HepG2 (cell line): ENCODE measurements around the gene TMEM81. TPM values are rescaled to one million over a fixed set of nuclear protein-coding genes. Genes with fewer than 3 reads are reported as not detected.

Experiments
- HNF1A ChIP-seq, 2 experiments: sonication (generic) in 1 of 2; formaldehyde crosslinking in 1 of 2; IDR thresholded peaks; 2 replicates each; pipeline versions ENCODE4 v1.4.0 to v1.6.1; 2016 to 2020; ENCODE audit warnings: borderline replicate concordance in 1 of 2, low read depth in 1 of 2, mild to moderate bottlenecking in 1 of 2, missing genetic modification reagents in 1 of 2
- HNRNPL ChIP-seq: fragments of 200-400 bp; formaldehyde crosslinking; IDR thresholded peaks from 2 replicates; pipeline ENCODE4 v1.6.1; 2017; ENCODE audit warnings: mild to moderate bottlenecking, low read depth, low read length
- SRF ChIP-seq: IDR thresholded peaks from 2 replicates; pipeline ENCODE4 v1.6.1; 2011; ENCODE audit warnings: mild to moderate bottlenecking, low read depth, low read length, moderate library complexity
- ZBTB20 ChIP-seq: sonication (generic); formaldehyde crosslinking; IDR thresholded peaks from 2 replicates; pipeline ENCODE4 v1.8.1; 2023; ENCODE audit warnings: missing genetic modification reagents, low read depth, mild to moderate bottlenecking, borderline replicate concordance
- ZNF274 ChIP-seq: sonication (generic); formaldehyde crosslinking; IDR thresholded peaks from 2 replicates; pipeline ENCODE4 v1.5.1; 2020; ENCODE audit warnings: mild to moderate bottlenecking, missing genetic modification reagents
- ZNF609 ChIP-seq: sonication (generic); formaldehyde crosslinking; IDR thresholded peaks from 2 replicates; pipeline ENCODE4 v1.4.0; 2020; ENCODE audit warnings: mild to moderate bottlenecking, missing genetic modification reagents, borderline replicate concordance
- ZNF678 ChIP-seq: sonication (generic); formaldehyde crosslinking; IDR thresholded peaks from 2 replicates; pipeline ENCODE4 v1.4.0; 2020; ENCODE audit warnings: mild to moderate bottlenecking, missing genetic modification reagents
- ZNF768 ChIP-seq: sonication (generic); formaldehyde crosslinking; IDR thresholded peaks from 2 replicates; pipeline ENCODE4 v1.4.0; 2020; ENCODE audit warnings: missing genetic modification reagents
- ZNF790 ChIP-seq: sonication (generic); formaldehyde crosslinking; IDR thresholded peaks from 2 replicates; pipeline ENCODE4 v1.8.0; 2022; ENCODE audit warnings: missing genetic modification reagents, mild to moderate bottlenecking, borderline replicate concordance
- polyA plus RNA-seq, 8 experiments: library from polyadenylated mRNA; depleted of rRNA in 3 of 8; stranded (reverse) in 7 of 8; unstranded in 1 of 8; fragments of >200 nt; fragmentation: Illumina TruSeq in 4 of 8; extraction: Trizol in 4 of 8; gene quantifications; 2 replicates each; pipeline versions ENCODE4 v1.2.1 to v1.2.3, GENCODE V29; 2011 to 2016; ENCODE audit warnings: low read depth in 4 of 8, missing spikeins in 1 of 8, mixed read lengths in 1 of 8; ENCODE audit not compliant: insufficient read depth in 1 of 8
- total RNA-seq, 5 experiments: library from RNA; depleted of rRNA; stranded (reverse); fragments of >200 nt; fragmentation: Illumina TruSeq; extraction: Trizol; gene quantifications; 2 replicates each; pipeline ENCODE4 v1.2.3, GENCODE V29; 2016; ENCODE audit warnings: low read depth in 1 of 5
- TF ChIP-seq, protein P1 (sequence below): sonication (generic); formaldehyde crosslinking; IDR thresholded peaks from 2 replicates; pipeline ENCODE4 v1.4.0; 2020; ENCODE audit warnings: missing genetic modification reagents, mild to moderate bottlenecking, borderline replicate concordance
- TF ChIP-seq, protein P2 (sequence below), 2 experiments: fragments of 450-650 bp in 1 of 2; sonication (generic) in 1 of 2; formaldehyde crosslinking; IDR thresholded peaks; 2 replicates each; pipeline versions ENCODE4 v1.5.0 to v1.8.0; 2020 to 2022; ENCODE audit warnings: mild to moderate bottlenecking in 1 of 2, missing genetic modification reagents in 1 of 2
- TF ChIP-seq, protein P3 (sequence below): sonication (generic); formaldehyde crosslinking; IDR thresholded peaks from 2 replicates; pipeline ENCODE4 v1.5.1; 2020; ENCODE audit warnings: missing genetic modification reagents, mild to moderate bottlenecking, borderline replicate concordance

Gene TMEM81
- total and polyA plus RNA-seq, 2 of the 13 experiments (the other 11 are each of a cell fraction or from before 2014, with no cell fraction given): 1.1 TPM

- TF ChIP-seq, protein P1, sequence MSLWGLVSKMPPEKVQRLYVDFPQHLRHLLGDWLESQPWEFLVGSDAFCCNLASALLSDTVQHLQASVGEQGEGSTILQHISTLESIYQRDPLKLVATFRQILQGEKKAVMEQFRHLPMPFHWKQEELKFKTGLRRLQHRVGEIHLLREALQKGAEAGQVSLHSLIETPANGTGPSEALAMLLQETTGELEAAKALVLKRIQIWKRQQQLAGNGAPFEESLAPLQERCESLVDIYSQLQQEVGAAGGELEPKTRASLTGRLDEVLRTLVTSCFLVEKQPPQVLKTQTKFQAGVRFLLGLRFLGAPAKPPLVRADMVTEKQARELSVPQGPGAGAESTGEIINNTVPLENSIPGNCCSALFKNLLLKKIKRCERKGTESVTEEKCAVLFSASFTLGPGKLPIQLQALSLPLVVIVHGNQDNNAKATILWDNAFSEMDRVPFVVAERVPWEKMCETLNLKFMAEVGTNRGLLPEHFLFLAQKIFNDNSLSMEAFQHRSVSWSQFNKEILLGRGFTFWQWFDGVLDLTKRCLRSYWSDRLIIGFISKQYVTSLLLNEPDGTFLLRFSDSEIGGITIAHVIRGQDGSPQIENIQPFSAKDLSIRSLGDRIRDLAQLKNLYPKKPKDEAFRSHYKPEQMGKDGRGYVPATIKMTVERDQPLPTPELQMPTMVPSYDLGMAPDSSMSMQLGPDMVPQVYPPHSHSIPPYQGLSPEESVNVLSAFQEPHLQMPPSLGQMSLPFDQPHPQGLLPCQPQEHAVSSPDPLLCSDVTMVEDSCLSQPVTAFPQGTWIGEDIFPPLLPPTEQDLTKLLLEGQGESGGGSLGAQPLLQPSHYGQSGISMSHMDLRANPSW (CRISPR knock-in tag): peak; percentile 99
- TF ChIP-seq HNF1A (IDR thresholded peaks at IDR 0.05; ENCODE audit: low read depth) (peak; percentile 65), HNF1A (CRISPR knock-in tag; IDR thresholded peaks at IDR 0.05; ENCODE audit: borderline replicate concordance) (peak; percentile 39; the same call in 1 of the 2 replicates), ZNF274 (CRISPR knock-in tag) (0 out of 2 replicates have a peak, but pooled peaks have one; percentile 53), ZNF678 (no peak), HNRNPL (0 out of 2 replicates have a peak, but pooled peaks have one; percentile 34), ZBTB20 (CRISPR knock-in tag) (peak; percentile 86; the same call in 1 of the 2 replicates), ZNF768 (peak; percentile 33; the same call in 1 of the 2 replicates), SRF (peak; percentile 78; the same call in 1 of the 2 replicates), ZNF790 (CRISPR knock-in tag) (no peak), ZNF609 (CRISPR knock-in tag) (0 out of 2 replicates have a peak, but pooled peaks have one; percentile 42)
- TF ChIP-seq, protein P2, sequence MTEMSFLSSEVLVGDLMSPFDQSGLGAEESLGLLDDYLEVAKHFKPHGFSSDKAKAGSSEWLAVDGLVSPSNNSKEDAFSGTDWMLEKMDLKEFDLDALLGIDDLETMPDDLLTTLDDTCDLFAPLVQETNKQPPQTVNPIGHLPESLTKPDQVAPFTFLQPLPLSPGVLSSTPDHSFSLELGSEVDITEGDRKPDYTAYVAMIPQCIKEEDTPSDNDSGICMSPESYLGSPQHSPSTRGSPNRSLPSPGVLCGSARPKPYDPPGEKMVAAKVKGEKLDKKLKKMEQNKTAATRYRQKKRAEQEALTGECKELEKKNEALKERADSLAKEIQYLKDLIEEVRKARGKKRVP (CRISPR knock-in tag; IDR thresholded peaks at IDR 0.05): peak in 1 of 2 experiments; percentile 65; a peak in 2 of 4 replicates
- TF ChIP-seq, protein P3, sequence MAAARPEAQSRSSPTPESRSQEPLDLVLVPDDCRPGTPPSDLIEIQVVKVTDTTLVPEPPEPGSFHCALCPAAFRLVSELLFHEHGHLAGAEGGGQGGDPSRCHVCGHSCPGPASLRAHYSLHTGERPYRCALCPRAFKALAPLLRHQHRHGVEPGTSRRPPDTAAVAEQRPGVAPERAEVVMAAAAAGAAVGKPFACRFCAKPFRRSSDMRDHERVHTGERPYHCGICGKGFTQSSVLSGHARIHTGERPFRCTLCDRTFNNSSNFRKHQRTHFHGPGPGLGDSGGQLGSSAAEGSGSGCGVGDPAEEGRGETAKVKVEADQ (CRISPR knock-in tag): peak; percentile 88; the same call in 1 of the 2 replicates
Observed at GRCh38 chr1:205121660-205122488, 37.6 kb upstream of the TMEM81 start, which contains the start of gene RBBP5 (continued).
